Activated T-helper 1 cell treated with Interleukin-2 at 50 U/mL for 16 hours (primary cell): Measurements from ENCODE around the gene DLG1.
"Not testable (repeated sequence)": the region's sequence is repeated elsewhere in the genome, so short reads cannot be mapped to it uniquely, and the experiment has no call there.

Source experiments
- DNase-seq: peaks from one replicate; pipeline ENCODE4 v3.0.0-alpha.2; 2020; ENCODE audit warnings: low read depth

Gene DLG1

GRCh38 chr3:197093871-197094270, 204.5 kb downstream of the DLG1 start:
- DNase-seq, result no peak

GRCh38 chr3:197088370-197088769, 210.0 kb downstream of the DLG1 start:
- DNase-seq, result no peak

GRCh38 chr3:197085137-197085536, 213.3 kb downstream of the DLG1 start:
- DNase-seq, result no peak

- no peak for DNase-seq
These were observed 214.9 kb downstream of the DLG1 start for GRCh38 chr3:197083486-197083885.

GRCh38 chr3:197082871-197083270, 215.5 kb downstream of the DLG1 start:
- no peak for DNase-seq

GRCh38 chr3:197080344-197080743, 218.1 kb downstream of the DLG1 start:
- DNase-seq, result no peak

DNA sequence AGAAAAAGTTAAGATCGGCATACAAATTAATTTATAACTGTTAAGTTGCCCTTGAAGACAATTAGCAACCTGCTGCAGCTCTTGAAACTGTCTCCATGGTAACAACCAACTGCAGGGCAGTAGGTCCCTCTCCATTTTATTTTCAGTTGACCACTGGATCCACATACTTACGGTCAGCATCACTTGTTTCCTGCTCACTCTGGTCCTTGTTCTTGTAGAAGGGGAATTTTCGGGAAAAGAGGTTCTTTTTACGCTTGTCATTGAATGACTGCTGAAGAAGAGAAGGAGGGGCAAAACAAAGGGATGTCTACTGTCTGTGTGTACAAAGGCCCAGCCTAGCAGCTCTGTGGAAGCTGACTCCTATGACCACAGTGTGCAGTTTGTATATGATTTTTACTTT, 222.0 kb downstream of the DLG1 start:
- no peak for DNase-seq

GRCh38 chr3:197068077-197068476, 230.3 kb downstream of the DLG1 start:
- DNase-seq, result no peak

- DNase-seq, result no peak
These were observed 233.6 kb downstream of the DLG1 start for GRCh38 chr3:197064771-197065170.

GRCh38 chr3:197062446-197062845, 236.0 kb downstream of the DLG1 start:
- no peak for DNase-seq

GRCh38 chr3:197051637-197052036, 246.8 kb downstream of the DLG1 start:
- DNase-seq, result not testable (repeated sequence)

- DNase-seq, result no peak
These were observed 247.9 kb downstream of the DLG1 start for GRCh38 chr3:197050511-197050910.

DNA sequence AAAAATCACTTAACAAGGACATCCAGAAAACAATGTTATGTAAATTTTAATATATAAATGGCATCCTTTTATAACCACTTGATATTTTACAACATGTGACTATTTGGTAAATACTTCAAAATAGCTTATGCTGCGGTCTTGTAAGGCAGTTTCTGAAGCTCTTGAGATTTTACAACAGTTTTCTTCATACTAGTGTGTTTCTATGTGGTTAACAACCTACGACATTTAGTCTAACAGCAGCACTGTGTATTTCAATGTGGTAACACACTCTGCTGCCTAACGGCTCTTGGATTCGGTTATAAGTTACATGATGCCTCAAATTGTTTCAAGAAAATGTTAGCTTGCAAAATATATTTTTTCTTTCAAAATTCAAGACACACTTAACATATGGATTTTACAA, 255.9 kb downstream of the DLG1 start:
- DNase-seq, result no peak

- DNase-seq, result no peak
These were observed 256.4 kb downstream of the DLG1 start for GRCh38 chr3:197041875-197042488.

- no peak for DNase-seq
These were observed 257.8 kb downstream of the DLG1 start for GRCh38 chr3:197040658-197041057.

DNA sequence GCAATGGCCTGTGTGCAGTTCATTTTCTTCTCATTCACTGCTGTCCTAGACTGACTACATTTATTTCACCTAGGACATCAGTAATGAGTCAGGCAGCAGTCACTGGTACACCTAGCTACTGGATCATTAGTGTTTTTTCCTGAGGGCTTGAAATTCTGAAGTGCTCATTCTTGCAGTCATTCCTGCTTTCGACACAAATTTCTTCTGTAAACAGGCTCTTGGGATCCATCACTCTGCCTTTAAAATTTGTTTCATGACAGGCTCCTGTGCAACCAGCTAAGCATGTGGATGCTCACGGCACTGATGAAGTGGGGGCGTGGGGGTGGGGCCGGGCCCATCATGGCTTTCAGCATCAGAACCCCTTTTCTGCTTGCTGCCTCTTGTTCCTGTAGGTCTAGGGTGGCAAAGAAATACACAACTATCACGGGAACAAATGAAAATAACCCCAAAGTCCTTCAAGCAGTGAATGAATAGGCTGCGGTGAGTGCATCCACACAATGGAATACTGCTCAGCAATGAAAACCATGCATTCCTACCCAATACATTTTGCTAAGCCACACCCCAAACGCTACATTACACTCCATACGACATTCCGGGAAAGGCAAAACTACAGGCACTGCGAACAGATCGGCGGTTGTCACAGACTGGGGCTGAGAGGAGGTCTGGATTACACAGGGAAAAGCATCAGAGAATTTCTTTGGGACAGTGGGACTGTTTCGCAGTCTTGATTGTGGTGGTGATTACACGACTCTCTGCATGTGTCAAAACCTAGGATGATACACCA, 259.5 kb downstream of the DLG1 start:
- no peak for DNase-seq

DNA sequence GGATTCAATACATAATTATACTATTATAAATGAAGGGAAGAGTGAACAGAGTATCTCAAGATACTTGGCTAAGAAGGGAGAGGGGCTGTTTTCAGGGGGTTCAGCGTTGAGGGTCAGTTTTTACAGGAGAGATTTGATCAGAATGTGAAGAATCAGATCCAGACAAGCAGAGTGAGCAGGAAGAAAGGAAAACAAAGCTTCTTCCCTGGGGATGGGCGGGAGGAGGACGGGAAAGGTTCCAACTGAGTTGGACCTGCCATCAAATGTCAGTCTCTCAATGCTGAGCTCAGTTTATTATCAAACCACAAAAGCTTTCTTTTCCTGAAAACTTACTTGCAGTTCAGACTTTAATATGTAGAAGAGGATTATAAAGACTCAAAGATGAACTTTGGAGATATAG, 262.8 kb downstream of the DLG1 start:
- DNase-seq, result no peak

DNA sequence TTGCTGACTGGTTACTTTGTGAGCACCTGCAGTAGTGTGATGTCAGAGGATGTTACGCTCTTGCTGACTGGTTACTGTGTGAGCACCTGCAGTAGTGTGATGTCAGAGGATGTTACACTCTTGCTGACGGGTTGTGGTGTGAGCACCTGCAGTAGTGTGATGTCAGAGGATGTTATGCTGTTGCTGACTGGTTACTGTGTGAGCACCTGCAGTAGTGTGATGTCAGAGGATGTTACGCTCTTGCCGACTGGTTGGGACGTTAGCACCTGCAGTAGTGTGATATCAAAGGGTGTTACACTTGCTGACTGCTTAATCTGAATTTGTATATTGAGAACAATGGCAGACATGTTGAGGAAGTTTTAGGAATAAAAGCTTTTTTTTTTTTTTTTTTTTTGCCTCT, 263.6 kb downstream of the DLG1 start:
- DNase-seq, result not testable (repeated sequence)

DNA sequence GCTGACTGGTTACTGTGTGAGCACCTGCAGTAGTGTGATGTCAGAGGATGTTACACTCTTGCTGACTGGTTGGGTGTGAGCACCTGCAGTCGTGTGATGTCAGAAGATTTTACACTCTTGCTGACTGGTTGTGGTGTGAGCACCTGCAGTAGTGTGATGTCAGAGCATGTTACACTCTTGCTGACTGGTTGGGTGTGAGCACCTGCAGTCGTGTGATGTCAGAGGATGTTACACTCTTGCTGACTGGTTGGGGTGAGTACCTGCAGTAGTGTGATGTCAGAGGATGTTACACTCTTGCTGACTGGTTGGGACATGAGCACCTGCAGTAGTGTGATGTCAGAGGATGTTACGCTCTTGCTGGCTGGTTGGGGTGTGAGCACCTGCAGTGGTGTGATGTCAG, 264.6 kb downstream of the DLG1 start:
- DNase-seq, result not testable (repeated sequence)

- DNase-seq, result no peak
These were observed 266.8 kb downstream of the DLG1 start for GRCh38 chr3:197031315-197032285.

GRCh38 chr3:197030379-197031314, 267.8 kb downstream of the DLG1 start:
- DNase-seq, result no peak
